Lower lobe of right lung (tissue), 2 donors: ENCODE data around the gene RGL1. TPM values are rescaled to one million over a fixed set of nuclear protein-coding genes. Genes with fewer than 3 reads are reported as not detected.

Source experiments
- ATAC-seq, 2 donors: fragments of 200-7000 bp; cut with Tn5 transposase; one replicate each; pipeline ENCODE4 v1.9.1; 2020 to 2022; ENCODE audit warnings: mild to moderate bottlenecking in 2 of 2, moderate library complexity in 2 of 2
- DNase-seq: peaks from one replicate; pipeline ENCODE4 v3.0.0-alpha.2; 2020
- H3K27ac ChIP-seq: fragments of 200-600 bp; one replicate; pipeline ENCODE4 v1.8.0; 2022
- H3K27me3 ChIP-seq: fragments of 200-600 bp; one replicate; pipeline ENCODE4 v1.8.0; 2022; ENCODE audit warnings: low read depth
- H3K36me3 ChIP-seq: fragments of 200-600 bp; one replicate; pipeline ENCODE4 v1.8.0; 2022; ENCODE audit warnings: mild to moderate bottlenecking
- H3K4me1 ChIP-seq: fragments of 200-600 bp; one replicate; pipeline ENCODE4 v1.8.0; 2022
- H3K4me3 ChIP-seq: fragments of 200-600 bp; one replicate; pipeline ENCODE4 v1.8.0; 2022; ENCODE audit warnings: mild to moderate bottlenecking
- H3K9me3 ChIP-seq: fragments of 200-600 bp; one replicate; pipeline ENCODE4 v1.8.0; 2022
- CTCF ChIP-seq: fragments of 200-600 bp; IDR thresholded peaks from one replicate; pipeline ENCODE4 v1.8.0; 2022; ENCODE audit warnings: antibody characterized with exemption, mild to moderate bottlenecking
- intact Hi-C: fragments of 100-400 bp; cut with DNase I; formaldehyde crosslinking; loops from one replicate; pipeline ENCODE4 v1.11.0; 2022
- total RNA-seq: library from RNA; stranded (reverse); fragmentation: NEBNext Ultra II Directional; extraction: Animal tissue kit (Norgen Biotek cat#: 25700); gene quantifications from one replicate; pipeline ENCODE4 v1.2.1, GENCODE V29; 2021
- donor health status: DM: no; HTN: yes; CAD: no; lungs with severe emphysema.

Gene RGL1
- total RNA-seq, 1 donor from 2014 or later: 37.6 TPM

- Histone ChIP-seq H3K27me3 (no peaks in the 10 kb centered on the region), H3K4me1 (peaks cover 70% of the 10 kb centered on the region)
- intact Hi-C loops: no loop called here
Measured at GRCh38 chr1:183817576-183818288, 12.8 kb downstream of the RGL1 start.

GRCh38 chr1:183819059-183819458 is 14.1 kb downstream of the RGL1 start:
- no peaks in the 10 kb centered on the region for H3K36me3 ChIP-seq
- DNase-seq: no peak
- intact Hi-C loops: no loop called here
- H3K27ac ChIP-seq: no peak overlapping the region
- TF ChIP-seq CTCF: no peak
- no peaks in the 10 kb centered on the region for H3K27me3 ChIP-seq
- no peak for ATAC-seq
- no peaks in the 10 kb centered on the region for H3K9me3 ChIP-seq
- peaks cover 58% of the 10 kb centered on the region for H3K4me1 ChIP-seq
- H3K4me3 ChIP-seq: no peak overlapping the region

More at GRCh38 chr1:183817576-183818288, 12.8 kb downstream of the RGL1 start:
- H3K27ac ChIP-seq: peak overlapping the region; percentile 43
- ATAC-seq: no peak
- H3K4me3 ChIP-seq: no peak overlapping the region
- TF ChIP-seq CTCF: no peak
- no peaks in the 10 kb centered on the region for H3K9me3 ChIP-seq
- DNase-seq: no peak
- no peaks in the 10 kb centered on the region for H3K36me3 ChIP-seq

GRCh38 chr1:183821309-183821888 is 16.5 kb downstream of the RGL1 start:
- DNase-seq (no peak), ATAC-seq (no peak)
- Histone ChIP-seq H3K4me3 (no peak overlapping the region), H3K4me1 (peaks cover 38% of the 10 kb centered on the region), H3K9me3 (no peaks in the 10 kb centered on the region), H3K27me3 (no peaks in the 10 kb centered on the region), H3K27ac (peak overlapping the region; percentile 31), H3K36me3 (no peaks in the 10 kb centered on the region)
- intact Hi-C loops: no loop called here
- TF ChIP-seq CTCF: no peak

- H3K9me3 ChIP-seq: no peaks in the 10 kb centered on the region
- no peak for TF ChIP-seq CTCF
- H3K27me3 ChIP-seq: no peaks in the 10 kb centered on the region
- intact Hi-C loops: no loop called here
- DNase-seq (no peak), ATAC-seq (no peak)
- no peak overlapping the region for H3K4me3 ChIP-seq
- H3K27ac ChIP-seq: peak overlapping the region; percentile 31
- H3K4me1 ChIP-seq: peaks cover 35% of the 10 kb centered on the region
- no peaks in the 10 kb centered on the region for H3K36me3 ChIP-seq
Measured at GRCh38 chr1:183821889-183822611, 17.1 kb downstream of the RGL1 start.

- no peak for TF ChIP-seq CTCF
- intact Hi-C loops: no loop called here
- Histone ChIP-seq H3K27ac (no peak overlapping the region), H3K9me3 (no peaks in the 10 kb centered on the region), H3K27me3 (no peaks in the 10 kb centered on the region), H3K4me3 (no peak overlapping the region), H3K36me3 (no peaks in the 10 kb centered on the region), H3K4me1 (peaks cover 31% of the 10 kb centered on the region)
- ATAC-seq (no peak), DNase-seq (no peak)
Measured at GRCh38 chr1:183824291-183824690, 19.4 kb downstream of the RGL1 start.
